ENCODE results near the gene LYST.
"Not testable (repeated sequence)": the region's sequence is repeated elsewhere in the genome, so short reads cannot be mapped to it uniquely, and the experiment has no call there.

Gene LYST

DNA sequence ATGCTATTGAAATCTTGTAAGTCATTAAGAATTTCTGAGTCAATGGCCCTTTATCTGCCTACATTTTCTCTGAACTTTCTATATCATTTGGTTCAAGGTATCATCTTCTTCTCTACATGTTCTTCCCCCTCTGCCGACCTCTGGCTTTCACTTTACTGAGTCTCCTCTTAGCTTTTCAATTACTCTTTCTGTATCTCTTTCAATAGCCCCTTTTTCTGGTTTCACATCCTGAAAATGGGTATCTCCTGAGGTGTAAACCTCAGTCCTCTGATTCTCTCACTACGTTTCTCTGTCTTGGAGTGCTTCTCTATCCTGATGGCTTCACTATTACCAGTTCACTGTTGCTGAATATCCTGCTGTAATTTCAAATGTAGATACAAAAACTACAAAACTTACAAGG is 98.9 kb downstream of the LYST start:
- DNase-seq (ENCODE audit: low read depth in 2 of 2) = no peak

GRCh38 chr1:235766794-235767285 is 99.9 kb downstream of the LYST start:
- DNase-seq (ENCODE audit: low read depth in 2 of 2) = no peak

DNA sequence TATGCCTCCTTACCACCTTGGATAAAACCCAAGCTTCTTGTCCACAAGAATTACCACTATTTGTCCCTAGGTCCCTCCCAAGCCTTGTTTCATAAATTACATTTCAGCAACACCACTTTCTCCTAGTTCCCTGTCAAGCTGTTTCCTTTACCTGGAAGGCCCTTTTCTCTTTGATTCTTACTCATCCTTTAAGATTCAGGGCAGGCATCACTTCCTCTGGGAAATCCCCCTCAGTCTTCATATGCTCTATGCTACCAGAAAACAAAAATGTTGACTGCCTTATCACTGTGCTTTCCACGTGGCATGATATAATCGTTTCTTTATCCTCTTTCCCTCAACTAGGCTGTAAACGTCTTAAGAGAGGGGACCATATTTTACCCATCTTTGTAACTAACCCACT is 102.7 kb downstream of the LYST start:
- DNase-seq (ENCODE audit: low read depth in 2 of 2) = no peak

DNA sequence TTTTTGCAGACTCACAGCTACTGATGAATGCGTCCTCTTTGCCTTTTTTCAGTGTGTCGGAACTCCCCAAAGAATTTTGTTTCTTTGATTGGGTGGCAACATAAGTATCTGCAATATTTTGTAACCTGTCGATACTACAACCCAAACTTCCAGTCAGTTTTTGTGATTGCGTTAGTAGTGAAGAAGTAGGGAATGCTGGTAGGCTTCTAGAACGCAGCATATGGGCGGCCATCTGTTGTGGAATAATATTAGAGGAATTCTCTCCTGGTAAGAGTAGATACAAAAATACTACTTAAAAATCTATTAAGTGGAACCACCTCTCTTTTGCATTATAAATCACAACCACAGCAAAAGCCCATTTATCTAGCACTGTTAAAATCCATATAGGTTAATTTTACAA is 107.4 kb downstream of the LYST start:
- DNase-seq (ENCODE audit: low read depth in 2 of 2) = no peak

DNA sequence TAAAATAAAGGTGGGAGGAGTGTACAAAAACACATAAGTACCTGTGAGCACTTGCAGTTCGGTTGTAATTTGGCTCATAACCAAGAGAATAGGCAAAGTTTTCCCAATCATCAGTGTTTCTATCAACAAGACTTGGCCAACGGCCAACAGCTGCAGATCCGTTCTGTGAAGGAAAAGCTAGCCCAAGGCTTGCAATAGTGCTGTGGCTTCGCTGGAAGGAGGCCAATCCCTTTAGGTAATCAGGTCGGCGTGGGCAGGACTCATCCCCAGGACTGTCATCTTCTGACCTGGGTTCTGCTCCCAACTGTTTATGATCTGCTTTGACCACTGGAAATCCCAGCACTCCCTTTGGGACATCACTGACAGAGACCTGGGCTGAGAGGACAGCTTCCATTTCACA is 107.8 kb downstream of the LYST start:
- no peak for DNase-seq (ENCODE audit: low read depth in 2 of 2)

DNA sequence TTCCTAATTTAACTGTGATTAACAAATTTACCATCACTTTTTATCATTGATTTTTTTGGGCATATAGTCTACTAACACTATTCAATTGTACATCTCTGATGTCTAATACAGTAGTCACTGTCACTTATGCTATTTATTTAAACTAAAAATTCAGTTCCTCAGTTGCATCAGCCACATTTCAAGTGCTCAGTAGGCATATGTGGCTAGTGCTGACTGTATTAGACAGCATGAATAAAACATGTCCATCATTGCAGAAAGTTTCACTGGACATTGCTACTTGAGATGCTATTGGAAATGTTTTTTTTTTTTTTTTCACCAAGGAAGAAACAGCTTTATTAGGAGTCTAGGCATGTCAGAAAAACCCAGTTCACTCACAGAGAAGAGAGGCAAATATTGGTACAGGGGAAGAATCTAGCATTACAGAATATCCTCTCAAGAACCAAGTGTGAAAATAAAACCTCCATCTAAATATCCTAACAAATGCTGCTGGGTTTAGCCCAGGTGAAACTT is 109.1 kb downstream of the LYST start:
- DNase-seq (ENCODE audit: low read depth in 2 of 2) = no peak

DNA sequence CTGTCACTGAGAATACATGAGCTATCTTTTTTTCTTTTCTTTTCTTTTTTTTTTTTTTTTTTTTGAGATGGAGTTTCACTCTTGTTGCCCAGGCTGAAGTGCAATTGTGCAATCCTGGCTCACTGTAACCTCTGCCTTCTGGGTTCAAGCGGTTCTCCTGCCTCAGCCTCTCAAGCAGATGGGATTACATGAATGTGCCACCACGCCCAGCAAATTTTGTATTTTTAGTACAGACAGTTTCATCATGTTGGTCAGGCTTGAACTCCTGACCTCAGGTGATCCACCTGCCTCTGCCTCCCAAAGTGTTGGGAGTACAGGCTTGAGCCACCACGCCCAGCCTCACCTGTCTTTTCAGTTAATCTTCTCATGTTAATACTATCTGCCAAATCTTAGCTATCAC is 112.5 kb downstream of the LYST start:
- not testable (repeated sequence) for DNase-seq (ENCODE audit: low read depth in 2 of 2)

- DNase-seq (ENCODE audit: low read depth in 2 of 2) = no peak
These were observed 116.9 kb downstream of the LYST start for GRCh38 chr1:235749755-235750300.

DNA sequence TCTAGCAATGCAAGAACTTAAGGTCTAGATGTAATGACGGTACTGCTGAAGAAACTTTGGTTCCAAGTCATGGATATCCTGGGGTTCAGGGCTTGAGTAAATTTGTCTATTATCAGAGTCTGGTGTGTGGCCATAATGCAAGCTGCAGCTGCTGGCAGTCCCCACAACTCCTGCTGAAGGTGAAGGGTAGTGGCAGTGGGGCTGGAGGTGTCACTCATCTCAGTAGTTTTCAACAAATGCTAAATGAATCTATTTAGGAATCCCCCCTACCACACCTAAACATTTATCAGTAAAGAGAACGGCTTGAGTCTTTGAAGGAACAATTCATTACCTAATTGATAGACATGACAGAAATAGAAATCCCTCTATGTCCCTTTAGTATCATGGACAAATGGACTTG is 118.0 kb downstream of the LYST start:
- DNase-seq (ENCODE audit: low read depth in 2 of 2) = no peak

DNA sequence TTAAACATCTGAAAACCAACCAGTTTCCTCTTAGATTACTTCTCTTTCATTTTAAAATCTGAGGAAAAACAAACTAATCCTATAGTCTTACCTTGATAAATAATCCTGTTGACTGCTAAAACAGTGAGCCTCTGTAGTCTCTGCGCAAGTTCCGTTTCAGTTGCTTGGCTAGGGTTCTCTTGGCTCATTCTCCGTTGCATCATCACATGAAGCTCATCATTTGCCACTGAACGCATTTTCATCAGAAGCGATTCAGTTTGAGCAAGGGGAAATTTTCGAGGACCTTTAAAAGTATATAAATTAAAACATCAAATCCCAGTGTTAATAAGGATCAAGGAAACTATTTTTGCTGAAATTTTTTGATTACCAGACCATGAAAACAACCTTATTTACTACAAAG is 120.5 kb downstream of the LYST start:
- no peak for DNase-seq (ENCODE audit: low read depth in 2 of 2)

GRCh38 chr1:235745503-235746136 is 121.1 kb downstream of the LYST start:
- no peak for DNase-seq (ENCODE audit: low read depth in 2 of 2)

- no peak for DNase-seq (ENCODE audit: low read depth in 2 of 2)
These were observed 123.6 kb downstream of the LYST start for GRCh38 chr1:235742914-235743599.

DNA sequence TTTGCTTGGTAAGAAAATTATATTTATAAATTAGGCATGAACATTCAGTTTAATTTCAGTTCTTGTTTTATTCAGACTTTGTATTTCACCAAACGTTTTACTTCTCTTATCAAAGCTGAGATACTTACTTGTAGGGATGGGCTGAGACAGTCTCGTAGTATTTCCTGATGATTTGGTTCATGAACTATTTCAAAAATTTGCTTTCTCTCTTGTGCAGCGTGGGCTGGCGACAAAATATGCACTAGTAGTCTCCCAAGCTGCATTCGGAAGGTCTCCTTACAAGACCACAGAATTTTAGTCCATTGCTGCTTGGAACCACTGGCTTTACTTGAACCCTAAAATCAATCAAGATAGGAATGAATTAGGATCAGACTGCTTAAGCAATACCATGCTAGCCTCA is 125.4 kb downstream of the LYST start:
- DNase-seq (ENCODE audit: low read depth in 2 of 2) = no peak

DNA sequence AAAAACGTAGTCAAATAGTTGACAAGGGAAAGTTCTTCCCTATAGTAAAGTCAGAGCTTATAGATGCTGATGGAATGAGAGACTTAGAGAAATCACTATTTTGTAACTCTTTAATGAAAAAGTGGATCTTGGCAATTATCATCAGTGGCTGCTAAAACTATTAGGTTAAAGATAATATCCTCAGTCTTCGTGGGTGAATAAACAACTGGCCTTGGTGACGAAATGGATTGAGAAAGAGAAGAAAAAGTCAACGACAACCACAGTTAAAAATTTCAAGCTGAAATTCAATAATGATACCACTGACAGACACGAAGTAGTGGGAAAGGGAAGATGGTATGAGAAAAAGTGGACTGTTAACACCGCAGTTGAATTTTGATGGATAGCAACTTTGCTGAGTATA is 127.1 kb downstream of the LYST start:
- no peak for DNase-seq (ENCODE audit: low read depth in 2 of 2)

DNA sequence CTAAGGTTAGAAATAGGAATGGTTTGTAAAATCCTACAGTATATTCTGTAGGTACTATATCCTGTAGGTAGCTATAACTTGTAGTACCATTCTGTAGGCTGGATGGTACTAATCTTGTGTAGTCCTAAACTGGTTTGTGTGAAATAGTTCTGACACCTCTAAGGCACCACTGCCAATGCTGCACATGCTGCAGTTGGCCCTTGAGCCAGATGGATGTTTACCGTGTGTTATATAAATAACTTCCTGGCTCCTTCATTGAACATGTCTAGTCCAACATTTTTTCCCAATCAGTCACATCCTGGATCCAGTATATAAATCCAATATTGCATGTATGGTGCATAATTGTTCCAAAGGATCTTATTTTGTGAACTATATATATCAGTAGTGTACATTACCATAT is 127.6 kb downstream of the LYST start:
- DNase-seq (ENCODE audit: low read depth in 2 of 2) = no peak

DNA sequence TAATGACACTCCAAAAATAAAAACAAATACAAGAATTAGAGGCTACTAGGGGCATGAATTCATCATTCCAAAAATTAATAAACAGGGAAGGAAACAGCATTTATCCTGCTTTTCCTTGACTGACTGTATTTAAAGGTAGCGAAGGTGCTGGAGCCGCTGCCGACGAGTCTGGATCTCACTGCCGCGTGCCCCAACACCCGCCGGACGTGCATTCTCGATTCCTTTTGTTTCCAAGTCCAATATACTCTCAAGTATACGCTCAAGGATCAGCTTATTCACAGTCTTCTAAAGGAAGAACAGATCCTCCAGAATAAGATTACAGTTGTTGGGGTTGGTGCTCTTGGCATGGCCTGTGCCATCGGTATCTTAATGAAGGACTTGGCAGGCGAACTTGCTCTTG is 129.0 kb downstream of the LYST start:
- no peak for DNase-seq (ENCODE audit: low read depth in 2 of 2)

GRCh38 chr1:235736263-235736662 is 130.4 kb downstream of the LYST start:
- DNase-seq (ENCODE audit: low read depth in 2 of 2) = no peak

DNA sequence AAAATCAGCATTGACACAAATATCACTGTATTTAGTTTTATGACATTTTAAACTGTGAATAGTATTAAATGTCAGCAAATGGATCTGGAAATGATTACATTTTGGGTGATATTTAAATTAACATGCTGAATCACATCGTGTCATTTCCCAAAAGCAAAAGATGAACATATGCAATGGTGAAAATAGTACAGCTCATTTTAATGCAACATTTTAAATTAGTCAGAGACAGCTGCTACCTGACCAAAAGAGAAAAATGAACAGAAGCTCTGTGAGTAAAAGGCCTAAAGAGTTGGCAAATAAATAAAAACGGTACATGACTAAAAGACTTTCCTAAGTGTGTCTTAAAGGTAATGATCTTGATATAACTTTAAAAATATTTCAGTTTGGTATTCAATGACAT is 131.1 kb downstream of the LYST start:
- no peak for DNase-seq (ENCODE audit: low read depth in 2 of 2)

DNA sequence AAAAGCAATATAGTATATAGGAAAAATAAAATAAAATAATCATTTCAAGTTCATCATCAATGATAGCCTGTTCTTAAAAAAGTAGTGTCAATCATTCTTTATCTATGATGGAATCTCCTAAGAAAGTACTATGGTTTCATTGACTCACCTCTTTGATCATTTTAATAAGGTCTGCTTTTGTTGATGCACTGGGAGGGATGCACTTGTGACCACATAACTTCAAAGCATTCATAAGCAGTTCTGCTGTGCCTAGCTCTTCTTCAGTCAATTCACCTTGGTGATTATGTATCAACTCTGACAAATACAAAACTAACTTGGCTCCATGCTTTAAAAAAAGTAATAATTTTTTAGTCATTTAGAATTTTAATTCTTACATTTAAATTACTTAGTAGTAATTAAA is 132.4 kb downstream of the LYST start:
- no peak for DNase-seq (ENCODE audit: low read depth in 2 of 2)

DNA sequence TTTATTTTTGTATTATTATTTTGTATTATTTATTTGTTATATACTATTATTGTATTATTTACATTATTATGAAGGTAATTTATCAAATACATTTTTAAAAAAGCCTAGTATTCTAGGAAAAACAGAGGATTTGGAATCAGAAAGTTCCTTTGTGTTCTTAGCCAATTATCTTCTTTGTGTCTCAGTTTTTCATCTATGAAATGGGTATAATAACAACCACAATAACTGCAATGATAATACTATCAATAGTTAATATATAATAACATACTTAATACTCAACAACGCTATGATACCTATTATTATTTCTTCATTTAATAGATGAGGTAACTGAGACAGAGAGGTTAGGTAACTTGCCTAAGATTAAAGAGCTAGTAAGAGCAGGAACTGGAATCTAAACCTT is 136.7 kb downstream of the LYST start:
- no peak for DNase-seq (ENCODE audit: low read depth in 2 of 2)

DNA sequence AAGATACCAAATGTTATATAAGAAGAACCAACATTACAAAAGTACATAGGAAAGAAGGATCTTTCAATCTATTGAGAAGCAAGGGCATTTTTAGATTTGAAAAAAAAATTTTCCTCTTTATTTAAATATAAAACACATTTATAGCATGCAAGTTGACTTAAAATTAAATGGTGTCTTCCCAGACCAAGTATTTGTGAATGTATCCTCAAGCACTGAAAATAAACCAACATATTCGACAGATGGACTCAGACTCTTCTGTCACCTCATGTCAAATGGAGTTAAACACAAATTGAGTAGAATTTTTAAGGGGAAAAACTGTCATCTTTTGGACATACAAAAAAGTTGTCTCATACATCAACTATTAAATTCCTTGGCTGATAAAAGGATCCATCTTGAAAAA is 140.1 kb downstream of the LYST start:
- DNase-seq (ENCODE audit: low read depth in 2 of 2) = no peak

- DNase-seq (ENCODE audit: low read depth in 2 of 2) = no peak
These were observed 141.3 kb downstream of the LYST start for GRCh38 chr1:235725434-235725833.

GRCh38 chr1:235724730-235725129 is 142.0 kb downstream of the LYST start:
- DNase-seq (ENCODE audit: low read depth in 2 of 2) = no peak

Data from stimulated activated CD8-positive, alpha-beta memory T cell treated with anti-CD3 and anti-CD28 coated beads, Interleukin-2, amount 100 ng/mL, for 1 hour (primary cell).